GM19023 (cell line): ENCODE results near the gene FN1.
"Not testable (repeated sequence)": the region's sequence is repeated elsewhere in the genome, so short reads cannot be mapped to it uniquely, and the experiment has no call there.

Experiments
- ATAC-seq: cut with Tn5 transposase; IDR thresholded peaks from one replicate; pipeline ENCODE4 v1.9.1; 2021; ENCODE audit warnings: mild to moderate bottlenecking, moderate library complexity; ENCODE audit not compliant: unreplicated experiment

The FN1 gene

GRCh38 chr2:215423928-215424540 is 11.8 kb downstream of the FN1 start:
- no peak for ATAC-seq

- ATAC-seq, result no peak
Observed at GRCh38 chr2:215423234-215423633, 12.6 kb downstream of the FN1 start.

- no peak for ATAC-seq
Observed at GRCh38 chr2:215422676-215423075, 13.2 kb downstream of the FN1 start.

GRCh38 chr2:215421859-215422461 is 13.9 kb downstream of the FN1 start:
- no peak for ATAC-seq

DNA sequence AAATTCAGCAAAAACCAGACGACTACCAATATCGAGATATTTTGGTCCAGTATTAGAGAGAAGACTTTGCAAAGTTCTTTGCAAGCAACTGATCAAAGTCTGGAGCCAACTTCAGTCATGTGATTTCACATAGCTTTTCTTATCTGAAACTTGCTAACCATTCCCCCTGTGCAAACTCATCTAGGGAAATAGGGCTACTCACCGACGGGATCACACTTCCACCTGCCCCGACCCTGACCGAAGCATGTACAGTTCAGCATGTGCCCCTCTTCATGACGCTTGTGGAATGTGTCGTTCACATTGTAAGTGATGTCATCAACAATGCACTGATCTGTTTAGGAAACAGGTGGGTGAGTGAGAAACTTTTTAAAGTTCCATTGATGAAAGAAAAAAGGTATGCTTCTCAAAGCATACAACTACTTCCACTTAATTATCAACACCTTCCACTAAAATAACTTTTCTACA is 15.4 kb downstream of the FN1 start:
- ATAC-seq, result no peak

- ATAC-seq, result no peak
Observed at GRCh38 chr2:215419769-215420470, 15.9 kb downstream of the FN1 start.

DNA sequence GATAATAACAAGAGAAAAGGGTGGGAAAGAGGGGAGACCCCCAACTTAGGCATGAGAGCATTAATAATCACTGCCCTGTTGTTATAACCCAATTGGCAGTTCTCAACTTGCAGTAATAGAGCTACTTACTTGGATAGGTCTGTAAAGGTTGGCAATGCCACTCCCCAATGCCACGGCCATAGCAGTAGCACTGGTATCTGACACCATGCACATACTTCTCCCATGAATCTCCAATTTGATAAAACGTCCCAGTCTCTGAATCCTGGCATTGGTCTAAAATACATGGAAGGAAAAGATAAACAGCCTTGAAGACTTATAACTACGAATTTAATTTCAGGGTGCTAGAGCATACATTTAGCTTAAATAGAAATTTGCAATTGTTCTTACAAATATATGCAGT is 16.8 kb downstream of the FN1 start:
- ATAC-seq, result no peak

GRCh38 chr2:215418064-215418963 is 17.6 kb downstream of the FN1 start:
- no peak for ATAC-seq

- no peak for ATAC-seq
Observed at GRCh38 chr2:215417400-215417951, 18.4 kb downstream of the FN1 start.

- ATAC-seq, result no peak
Observed at GRCh38 chr2:215416656-215417055, 19.2 kb downstream of the FN1 start.

DNA sequence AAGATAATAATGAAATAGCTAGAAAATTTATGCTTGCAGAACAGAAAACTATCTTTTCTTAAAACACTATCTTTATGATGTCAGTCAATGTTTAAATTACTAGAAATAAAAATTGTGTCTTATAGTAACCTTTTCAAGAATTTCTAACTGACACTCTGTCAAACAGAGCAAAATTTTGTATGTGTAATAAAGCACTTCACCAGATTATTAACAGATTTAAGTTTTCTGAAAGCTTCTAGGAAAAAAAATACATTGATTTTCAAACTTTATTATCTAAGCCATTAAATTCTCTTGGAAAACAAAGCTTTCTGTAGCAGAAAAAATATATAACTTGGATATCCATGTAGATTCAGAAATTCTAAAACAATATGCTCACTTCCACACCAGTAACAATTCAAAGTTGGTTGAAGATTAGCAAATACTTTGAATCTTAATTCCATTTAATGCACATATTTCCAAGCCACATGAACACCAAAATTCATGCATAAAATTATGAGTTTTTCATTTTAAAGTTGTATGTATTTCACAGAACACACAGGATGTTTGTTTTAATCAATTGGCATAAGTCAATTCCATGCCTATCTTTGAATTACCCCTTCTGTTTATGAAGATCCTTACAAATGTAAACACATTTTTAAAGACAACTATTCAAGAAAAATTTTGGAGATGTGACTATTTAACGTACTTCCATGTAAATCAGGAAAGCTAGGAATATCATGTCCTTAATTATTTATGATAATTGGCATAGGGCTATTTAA is 19.9 kb downstream of the FN1 start:
- no peak for ATAC-seq

DNA sequence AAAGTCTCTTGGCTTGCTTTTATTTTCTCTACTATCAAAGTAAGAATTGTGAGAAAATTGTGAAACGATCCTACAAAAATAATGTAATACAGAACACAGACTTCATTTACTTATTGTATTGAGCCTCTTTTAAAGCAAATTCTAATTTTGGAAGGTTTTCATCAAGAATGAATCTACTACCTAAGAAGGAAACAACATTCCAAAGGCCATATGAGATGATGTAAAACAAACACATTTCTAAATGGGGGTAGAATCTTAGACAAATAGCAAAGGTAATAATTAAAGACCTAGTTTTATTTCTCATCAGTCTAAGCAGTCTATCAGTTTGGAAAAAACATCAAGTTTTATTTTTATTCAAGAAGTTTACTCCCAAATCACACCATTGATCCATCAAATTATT is 20.6 kb downstream of the FN1 start:
- no peak for ATAC-seq

DNA sequence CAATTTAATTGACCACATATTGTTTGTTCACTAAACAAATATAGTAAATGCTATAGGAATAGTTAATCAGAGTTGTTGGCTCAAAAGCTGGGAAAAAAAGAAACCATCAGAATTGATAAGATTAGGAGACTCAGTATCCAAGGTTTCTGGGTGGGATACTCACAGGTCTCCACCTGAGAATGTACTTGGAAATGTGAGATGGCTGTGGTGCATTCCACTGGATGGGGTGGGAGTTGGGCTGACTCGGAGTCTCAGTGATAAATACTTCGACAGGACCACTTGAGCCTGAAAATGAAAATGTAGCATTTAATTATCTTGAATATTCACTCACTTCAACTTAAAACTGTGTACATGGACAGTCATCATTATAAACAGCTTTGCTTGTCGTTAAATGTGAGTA is 21.2 kb downstream of the FN1 start:
- ATAC-seq, result no peak

DNA sequence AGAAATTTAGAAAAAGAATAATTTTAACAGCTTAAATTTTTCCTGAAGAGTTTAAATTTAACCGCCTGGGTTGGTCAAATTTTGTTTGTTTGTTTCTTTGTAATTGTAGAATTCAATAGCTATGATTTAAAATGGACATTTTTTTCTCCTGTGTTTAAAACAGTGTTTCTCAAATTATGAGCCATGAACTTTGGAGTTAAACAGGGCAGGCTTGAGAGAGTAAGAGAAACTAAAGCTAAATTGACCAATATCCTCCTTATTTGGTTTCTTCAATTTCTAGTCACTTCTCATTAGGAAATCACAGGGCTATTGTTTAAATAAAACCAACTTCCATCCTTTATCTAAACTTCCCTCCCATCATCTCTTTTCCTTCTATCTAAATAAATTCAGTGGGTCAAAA is 21.9 kb downstream of the FN1 start:
- ATAC-seq, result no peak

GRCh38 chr2:215413484-215413777 is 22.4 kb downstream of the FN1 start:
- no peak for ATAC-seq

GRCh38 chr2:215411941-215412743 is 23.7 kb downstream of the FN1 start:
- ATAC-seq, result no peak

- no peak for ATAC-seq
Observed at GRCh38 chr2:215410932-215411285, 25.0 kb downstream of the FN1 start.

DNA sequence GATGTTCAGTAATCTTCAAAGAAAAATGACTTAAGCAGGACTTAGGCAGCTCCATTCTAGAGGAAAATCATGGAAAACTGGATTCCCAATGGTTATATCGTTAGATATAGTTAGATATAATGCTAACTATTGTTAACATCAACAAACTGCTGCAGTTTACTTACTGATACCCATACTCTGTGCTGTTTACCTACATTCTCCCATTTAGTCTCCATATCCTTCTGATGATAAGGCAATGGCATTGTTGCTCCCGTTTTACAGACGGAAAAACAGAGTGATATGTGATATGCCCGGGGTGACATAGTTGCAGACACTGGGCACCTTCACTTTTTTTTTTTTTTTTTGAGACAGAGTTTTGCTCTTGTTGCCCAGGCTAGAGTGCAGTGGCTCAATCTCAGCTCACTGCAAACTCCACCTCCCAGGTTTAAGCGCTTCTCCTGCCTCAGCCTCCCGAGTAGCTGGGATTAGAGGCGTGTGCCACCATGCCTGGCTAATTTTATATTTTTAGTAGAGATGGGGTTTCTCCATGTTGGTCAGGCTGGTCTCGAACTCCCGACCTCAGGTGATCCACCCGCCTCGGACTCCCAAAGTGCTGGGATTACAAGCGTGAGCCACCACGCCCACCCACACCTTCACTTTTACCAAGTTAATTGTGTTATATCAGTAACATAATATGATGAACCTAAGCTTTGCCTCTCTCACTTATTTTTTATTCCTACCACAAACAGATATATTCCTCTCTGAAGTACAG is 25.5 kb downstream of the FN1 start:
- not testable (repeated sequence) for ATAC-seq
